H1 (cell line): ENCODE measurements around the gene TOP1. TPM values are rescaled to one million over a fixed set of nuclear protein-coding genes. Genes with fewer than 3 reads are reported as not detected.

Experiments
- CTCF ChIA-PET: fragments of 300-600 bp; sonication (Branson Sonifier 250); formaldehyde crosslinking; loops from one replicate; lab custom pipeline; 2021; ENCODE audit not compliant: partially characterized antibody; lab: Charles Lee
- POLR2A ChIA-PET: fragments of 300-600 bp; sonication (Branson Sonifier 250); formaldehyde crosslinking; loops from one replicate; lab custom pipeline; 2021; ENCODE audit warnings: inconsistent platforms; ENCODE audit not compliant: partially characterized antibody; lab: Charles Lee
- DNase-seq, 2 experiments: peaks; one replicate each; pipeline versions ENCODE4 v3.0.0 to v3.0.0-alpha.2; 2010 to 2022; ENCODE audit warnings: low spot score in 2 of 2, low read depth in 1 of 2, mixed read lengths in 1 of 2
- FAIRE-seq: peaks from 2 replicates; lab custom pipeline; 2011; peaks lifted over from hg19 to GRCh38; lab: Jason Lieb, UNC
- H2AFZ ChIP-seq: 2 replicates; pipeline ENCODE4 v1.8.1; 2012; ENCODE audit warnings: low read length, inconsistent platforms
- H2AK5ac ChIP-seq: 2 replicates; pipeline ENCODE4 v1.6.1; 2013; ENCODE audit warnings: low read depth, low read length
- H2BK120ac ChIP-seq: replicated peaks from 2 replicates; pipeline ENCODE3; 2013; ENCODE audit warnings: low read depth, low read length, inconsistent platforms
- H2BK12ac ChIP-seq: 2 replicates; pipeline ENCODE4 v1.6.1; 2013; ENCODE audit warnings: low read depth, low read length
- H2BK15ac ChIP-seq: 2 replicates; pipeline ENCODE4 v1.6.1; 2013; ENCODE audit warnings: low read length
- H2BK20ac ChIP-seq: 2 replicates; pipeline ENCODE4 v1.6.1; 2013; ENCODE audit warnings: low read length
- H2BK5ac ChIP-seq: 2 replicates; pipeline ENCODE4 v1.6.1; 2013; ENCODE audit warnings: low read depth, low read length
- H3K14ac ChIP-seq: 2 replicates; pipeline ENCODE4 v1.6.1; 2013; ENCODE audit warnings: inconsistent platforms; ENCODE audit not compliant: insufficient read length
- H3K18ac ChIP-seq: 2 replicates; pipeline ENCODE4 v1.6.1; 2013; ENCODE audit warnings: low read length; ENCODE audit errors: extremely low read depth
- H3K23ac ChIP-seq: 2 replicates; pipeline ENCODE4 v1.6.1; 2013; ENCODE audit warnings: inconsistent platforms; ENCODE audit not compliant: insufficient read length
- H3K23me2 ChIP-seq: 2 replicates; pipeline ENCODE4 v1.6.1; 2013; ENCODE audit warnings: low read depth, low read length
- H3K27ac ChIP-seq: 2 replicates; pipeline ENCODE4 v1.6.1; 2011; ENCODE audit warnings: low read depth, low read length, inconsistent platforms
- H3K27me3 ChIP-seq, 4 experiments: replicated peaks in 1 of 4; 1 replicate in 1 of 4; 2 replicates in 3 of 4; pipeline versions ENCODE4 v1.6.1 to v1.8.1; 2011 to 2013; ENCODE audit warnings: low read length in 3 of 4, mild to moderate bottlenecking in 3 of 4, inconsistent platforms in 2 of 4, mixed read lengths in 2 of 4, moderate library complexity in 1 of 4; ENCODE audit not compliant: control insufficient read depth in 3 of 4, insufficient read depth in 3 of 4; ENCODE audit errors: extremely low read depth in 1 of 4
- H3K36me3 ChIP-seq, 4 experiments: 2 replicates each; pipeline versions ENCODE4 v1.6.1 to v1.8.1; 2011 to 2013; ENCODE audit warnings: mild to moderate bottlenecking in 4 of 4, low read length in 3 of 4, moderate library complexity in 2 of 4, control low read depth in 1 of 4, inconsistent platforms in 1 of 4; ENCODE audit not compliant: insufficient read depth in 4 of 4, control insufficient read depth in 2 of 4
- H3K4ac ChIP-seq: replicated peaks from 2 replicates; pipeline ENCODE3; 2013; ENCODE audit warnings: low read length, low read depth, mixed read lengths, inconsistent platforms; ENCODE audit not compliant: insufficient read length
- H3K4me1 ChIP-seq, 4 experiments: replicated peaks in 1 of 4; 1 replicate in 1 of 4; 2 replicates in 3 of 4; pipeline versions ENCODE4 v1.6.1 to v1.8.1; 2011 to 2013; ENCODE audit warnings: low read length in 3 of 4, inconsistent platforms in 2 of 4, mixed read lengths in 1 of 4; ENCODE audit not compliant: insufficient read depth in 4 of 4, control insufficient read depth in 3 of 4
- H3K4me2 ChIP-seq, 2 experiments: 2 replicates each; pipeline versions ENCODE4 v1.6.1 to v1.8.1; 2011 to 2013; ENCODE audit warnings: low read depth in 2 of 2, low read length in 2 of 2, control low read depth in 1 of 2, inconsistent platforms in 1 of 2, mild to moderate bottlenecking in 1 of 2; ENCODE audit not compliant: insufficient read depth in 1 of 2
- H3K4me3 ChIP-seq, 4 experiments: fragments of 200-600, 300-600 bp in 1 of 4; sonication (generic), shearing (Covaris generic), sonication (Bioruptor Twin) in 1 of 4; 2 replicates each; pipeline versions ENCODE4 v1.5.1 to v1.8.1; 2011 to 2016; ENCODE audit warnings: low read length in 4 of 4, low read depth in 3 of 4, control low read depth in 2 of 4, inconsistent platforms in 2 of 4, mild to moderate bottlenecking in 2 of 4, mixed read lengths in 1 of 4, moderate library complexity in 1 of 4; ENCODE audit not compliant: insufficient read depth in 2 of 4; ENCODE audit errors: extremely low read depth in 1 of 4
- H3K56ac ChIP-seq: replicated peaks from 2 replicates; pipeline ENCODE3; 2013; ENCODE audit warnings: low read depth, mild to moderate bottlenecking, mixed read lengths, low read length, inconsistent platforms; ENCODE audit not compliant: insufficient read length
- H3K79me1 ChIP-seq: 2 replicates; pipeline ENCODE4 v1.6.1; 2013; ENCODE audit warnings: low read depth, low read length, control low read depth
- H3K79me2 ChIP-seq, 2 experiments: 2 replicates each; pipeline versions ENCODE4 v1.6.1 to v1.8.1; 2012 to 2013; ENCODE audit warnings: low read length in 2 of 2, mild to moderate bottlenecking in 2 of 2, inconsistent platforms in 1 of 2; ENCODE audit not compliant: insufficient read depth in 2 of 2, control insufficient read depth in 1 of 2
- H3K9ac ChIP-seq, 4 experiments: replicated peaks in 1 of 4; 1 replicate in 1 of 4; 2 replicates in 3 of 4; pipeline versions ENCODE4 v1.6.1 to v1.8.1; 2011 to 2013; ENCODE audit warnings: low read depth in 3 of 4, low read length in 3 of 4, control low read depth in 2 of 4, mild to moderate bottlenecking in 2 of 4, moderate library complexity in 2 of 4, inconsistent platforms in 1 of 4; ENCODE audit errors: extremely low read depth in 1 of 4
- H3K9me3 ChIP-seq, 2 experiments: 2 replicates each; pipeline versions ENCODE4 v1.6.1 to v1.8.1; 2012 to 2013; ENCODE audit warnings: mild to moderate bottlenecking in 2 of 2, moderate library complexity in 2 of 2, control low read depth in 1 of 2, inconsistent platforms in 1 of 2, low read depth in 1 of 2, low read length in 1 of 2, mixed read lengths in 1 of 2; ENCODE audit not compliant: insufficient read depth in 2 of 2
- H4K20me1 ChIP-seq, 2 experiments: replicated peaks in 1 of 2; 2 replicates each; pipeline versions ENCODE3 to v1.8.1; 2011 to 2013; ENCODE audit warnings: inconsistent platforms in 2 of 2, low read length in 2 of 2, mild to moderate bottlenecking in 1 of 2; ENCODE audit not compliant: insufficient read depth in 2 of 2, control insufficient read depth in 1 of 2
- H4K5ac ChIP-seq: 2 replicates; pipeline ENCODE4 v1.6.1; 2013; ENCODE audit warnings: low read length, low read depth, mixed read lengths, inconsistent platforms; ENCODE audit not compliant: insufficient read length
- H4K8ac ChIP-seq: 2 replicates; pipeline ENCODE4 v1.8.0; 2013; ENCODE audit warnings: mild to moderate bottlenecking, moderate library complexity, low read length, inconsistent platforms; ENCODE audit not compliant: insufficient read depth; ENCODE audit errors: extremely low read depth
- H4K91ac ChIP-seq: replicated peaks from 2 replicates; pipeline ENCODE3; 2013; ENCODE audit warnings: low read length, mixed read lengths, inconsistent platforms; ENCODE audit not compliant: insufficient read length
- CBX5 ChIP-seq: fragments of 300-800, 300-1000 bp; sonication (generic); IDR thresholded peaks from 2 replicates; pipeline ENCODE4 v1.7.1; 2016; ENCODE audit warnings: antibody characterized with exemption, low read length, low read depth
- GABPA ChIP-seq: IDR thresholded peaks from 2 replicates; pipeline ENCODE4 v1.6.1; 2011; ENCODE audit warnings: mild to moderate bottlenecking, low read length, moderate library complexity, borderline replicate concordance; ENCODE audit not compliant: insufficient read depth
- KDM5A ChIP-seq: fragments of 200-600 bp; IDR thresholded peaks from 2 replicates; pipeline ENCODE4 v1.7.1; 2012; ENCODE audit warnings: mild to moderate bottlenecking, low read length, inconsistent platforms, mixed read lengths
- MAFK ChIP-seq: IDR thresholded peaks from 2 replicates; pipeline ENCODE4 v1.6.1; 2012; ENCODE audit warnings: low read depth, mild to moderate bottlenecking, improper control_type of control experiment, low read length
- NRF1 ChIP-seq: IDR thresholded peaks from 2 replicates; pipeline ENCODE4 v1.6.1; 2011; ENCODE audit warnings: mild to moderate bottlenecking, low read depth, low read length, improper control_type of control experiment
- PHF8 ChIP-seq: fragments of 200-600 bp; sonication (generic); conservative IDR thresholded peaks from 2 replicates; pipeline ENCODE4 v1.7.1; 2012; ENCODE audit warnings: low read depth, mild to moderate bottlenecking, inconsistent platforms, low read length, moderate library complexity
- POU5F1 ChIP-seq: IDR thresholded peaks from 2 replicates; pipeline ENCODE4 v1.6.1; 2011; ENCODE audit warnings: low read depth, mild to moderate bottlenecking, low read length, moderate library complexity
- SRF ChIP-seq: IDR thresholded peaks from 2 replicates; pipeline ENCODE4 v1.6.1; 2011; ENCODE audit warnings: mild to moderate bottlenecking, low read depth, low read length, moderate library complexity
- SUZ12 ChIP-seq: fragments of 200-600 bp; sonication (generic); IDR thresholded peaks from 2 replicates; pipeline ENCODE4 v1.6.1; 2012; ENCODE audit warnings: mild to moderate bottlenecking, inconsistent platforms, low read length, moderate library complexity, mixed read lengths
- TCF12 ChIP-seq: IDR thresholded peaks from 2 replicates; pipeline ENCODE4 v1.6.1; 2011; ENCODE audit warnings: low read depth, mild to moderate bottlenecking, low read length
- WGBS, 2 experiments: shearing (Covaris generic) in 1 of 2; methylation state at CpG; one replicate each; pipeline versions ENCODE4 v1.1.6 to v1.1.7; 2013 to 2015; ENCODE audit warnings: low lambda C conversion rate in 2 of 2, mixed read lengths in 2 of 2, inconsistent platforms in 1 of 2, low coverage in 1 of 2, missing lambda C conversion rate in 1 of 2; ENCODE audit not compliant: insufficient replicate concordance in 2 of 2, insufficient coverage in 1 of 2, insufficient read length in 1 of 2; ENCODE audit errors: extremely low coverage in 1 of 2, missing lambda C conversion rate in 1 of 2; 5-methylcytosine and 5-hydroxymethylcytosine counted together
- polyA plus RNA-seq, 7 experiments: library from polyadenylated mRNA; depleted of rRNA in 3 of 7; stranded (reverse) in 5 of 7; unstranded in 2 of 7; fragments of >200 nt in 5 of 7; fragments of 200-250 nt in 2 of 7; gene quantifications; 1 replicate in 5 of 7; 2 replicates in 1 of 7; 4 replicates in 1 of 7; pipeline versions ENCODE4 v1.2.1 to v1.2.3, GENCODE V29; 2011 to 2013; ENCODE audit warnings: missing spikeins in 2 of 7, mixed read lengths in 2 of 7
- total RNA-seq: library from RNA; stranded (reverse); fragmentation: NEBNext Ultra II Directional; extraction: Animal tissue kit (Norgen Biotek cat#: 25700); gene quantifications from 2 replicates; pipeline ENCODE4 v1.2.1, GENCODE V29; 2021
- TF ChIP-seq, protein P1 (sequence below): IDR thresholded peaks from 2 replicates; pipeline ENCODE4 v1.6.1; 2012; ENCODE audit warnings: inconsistent platforms

Gene TOP1
- total and polyA plus RNA-seq, 2 of the 8 experiments (the other 6 are each of a cell fraction or from before 2014, with no cell fraction given) = 7.4 to 108 TPM

- no peaks in the 10 kb centered on the region for H3K9me3 ChIP-seq
- no peak overlapping the region for H3K4me3 ChIP-seq
- FAIRE-seq (no peak), DNase-seq (no peak)
- peaks cover 41% of the 10 kb centered on the region in 2 experiments for H4K20me1 ChIP-seq
- no peak overlapping the region for H2BK120ac ChIP-seq
- H4K5ac ChIP-seq = no peak overlapping the region
- H2BK5ac ChIP-seq = no peak overlapping the region
- H3K23ac ChIP-seq = no peak overlapping the region
- no peak overlapping the region for H2BK20ac ChIP-seq
- no peaks in the 10 kb centered on the region for H3K23me2 ChIP-seq
- H2BK12ac ChIP-seq = no peak overlapping the region
- 98% methylated on average over 9 of the region's 9 CpGs; no CpG with 5 or more reads in 1 of the 2 experiments for WGBS, 2 experiments
- H3K79me1 ChIP-seq = no peaks in the 10 kb centered on the region; the same call in 1 of the 2 replicates
- no peak overlapping the region for H3K18ac ChIP-seq
- CTCF ChIA-PET = interaction anchor here (0.6 to 3.2 kb wide), 4 partner anchors 13 to 1780 kb away, joined by 3 to 16 read pairs (median 3); partner anchors contain the start of gene TOP1
- no peak overlapping the region for H2AK5ac ChIP-seq
- H3K56ac ChIP-seq = no peak overlapping the region
- H3K4ac ChIP-seq = no peak overlapping the region
- H3K14ac ChIP-seq = no peak overlapping the region
- H3K36me3 ChIP-seq = peaks cover 0 to 4% (median 0%) of the 10 kb centered on the region in 4 experiments; a peak in 1 of 8 replicates
- no peak overlapping the region for H2AFZ ChIP-seq
- no peak overlapping the region for H4K8ac ChIP-seq
- H4K91ac ChIP-seq = no peak overlapping the region
- H3K79me2 ChIP-seq = peaks cover 12 to 97% of the 10 kb centered on the region in 2 experiments
- H3K27ac ChIP-seq = no peak overlapping the region
- POLR2A ChIA-PET = interaction anchor here (0.6 to 5.9 kb wide), 4 partner anchors 12 to 60 kb away, joined by 3 to 45 read pairs (median 4); partner anchors contain the start of gene TOP1
- no peak overlapping the region for H2BK15ac ChIP-seq
- H3K9ac ChIP-seq = no peak overlapping the region
- H3K4me1 ChIP-seq = peaks cover 5 to 21% (median 9%) of the 10 kb centered on the region in 4 experiments; a peak in 4 of 7 replicates
- no peaks in the 10 kb centered on the region for H3K27me3 ChIP-seq
- TF ChIP-seq KDM5A (no peak), TCF12 (no peak), NRF1 (no peak), SUZ12 (no peak), GABPA (no peak), CBX5 (no peak), MAFK (no peak), PHF8 (no peak), SRF (no peak), POU5F1 (no peak)
- TF ChIP-seq, protein P1, sequence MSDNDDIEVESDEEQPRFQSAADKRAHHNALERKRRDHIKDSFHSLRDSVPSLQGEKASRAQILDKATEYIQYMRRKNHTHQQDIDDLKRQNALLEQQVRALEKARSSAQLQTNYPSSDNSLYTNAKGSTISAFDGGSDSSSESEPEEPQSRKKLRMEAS = no peak
- H3K4me2 ChIP-seq = no peak overlapping the region
These were observed 15.9 kb downstream of the TOP1 start for GRCh38 chr20:41044409-41045062.
